Eye (tissue), 1 donor: Measurements from ENCODE around the gene GALNT10.

Source experiments
- DNase-seq: peaks from one replicate; pipeline ENCODE4 v3.0.0-alpha.2; 2015

The GALNT10 gene

GRCh38 chr5:154236536-154237375 is 46.2 kb downstream of the GALNT10 start:
- DNase-seq, result no peak

- no peak for DNase-seq
These were observed 46.8 kb downstream of the GALNT10 start for GRCh38 chr5:154237376-154237743.

- DNase-seq, result no peak
These were observed 47.4 kb downstream of the GALNT10 start for GRCh38 chr5:154237946-154238345.

- no peak for DNase-seq
These were observed 48.4 kb downstream of the GALNT10 start for GRCh38 chr5:154238776-154239481.

- DNase-seq, result no peak
These were observed 50.1 kb downstream of the GALNT10 start for GRCh38 chr5:154240595-154240994.

GRCh38 chr5:154241021-154241420 is 50.5 kb downstream of the GALNT10 start:
- no peak for DNase-seq

- no peak for DNase-seq
These were observed 51.9 kb downstream of the GALNT10 start for GRCh38 chr5:154242442-154242841.

GRCh38 chr5:154242964-154243376 is 52.4 kb downstream of the GALNT10 start:
- no peak for DNase-seq

- DNase-seq, result no peak
These were observed 53.2 kb downstream of the GALNT10 start for GRCh38 chr5:154243736-154244135.

GRCh38 chr5:154244476-154244875 is 53.9 kb downstream of the GALNT10 start:
- no peak for DNase-seq

- no peak for DNase-seq
These were observed 58.2 kb downstream of the GALNT10 start for GRCh38 chr5:154248691-154249090.

GRCh38 chr5:154249826-154250225 is 59.3 kb downstream of the GALNT10 start:
- DNase-seq, result no peak

- no peak for DNase-seq
These were observed 61.0 kb downstream of the GALNT10 start for GRCh38 chr5:154251529-154251928.

GRCh38 chr5:154253807-154254206 is 63.3 kb downstream of the GALNT10 start:
- no peak for DNase-seq

- no peak for DNase-seq
These were observed 64.4 kb downstream of the GALNT10 start for GRCh38 chr5:154254896-154255295.

GRCh38 chr5:154257046-154257445 is 66.5 kb downstream of the GALNT10 start:
- no peak for DNase-seq

- DNase-seq, result no peak
These were observed 68.1 kb downstream of the GALNT10 start for GRCh38 chr5:154258531-154259217.

GRCh38 chr5:154260224-154260927 is 69.8 kb downstream of the GALNT10 start:
- peak; percentile 66 for DNase-seq

- peak; percentile 57 for DNase-seq
These were observed 71.8 kb downstream of the GALNT10 start for GRCh38 chr5:154262342-154262741.

- no peak for DNase-seq
These were observed 74.1 kb downstream of the GALNT10 start for GRCh38 chr5:154264549-154265196.

GRCh38 chr5:154265197-154265773 is 74.8 kb downstream of the GALNT10 start:
- DNase-seq, result no peak

GRCh38 chr5:154267516-154267915 is 77.0 kb downstream of the GALNT10 start:
- DNase-seq, result no peak
